ENCODE data around the gene BTG2.

Gene BTG2

DNA sequence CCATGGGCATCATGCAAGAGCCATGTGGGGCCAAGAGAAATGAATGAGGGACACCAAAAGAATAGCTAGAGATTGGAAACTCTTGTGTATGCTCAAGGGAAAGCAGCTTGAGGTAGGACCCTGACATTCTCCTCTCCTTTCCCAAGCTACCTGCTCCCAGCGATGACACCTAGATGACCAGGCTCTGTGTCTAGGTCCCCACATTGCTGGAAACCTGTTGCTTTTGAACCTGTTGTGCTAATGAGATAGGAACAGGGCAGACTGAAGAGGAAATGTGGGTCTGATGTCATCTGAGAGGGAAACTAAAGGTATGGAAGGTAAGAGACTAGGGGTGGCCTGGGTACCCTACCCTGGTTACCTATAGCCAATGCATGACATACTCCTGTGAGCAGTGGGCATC, 43.8 kb downstream of the BTG2 start:
- no peak overlapping the region for H3K4me3 ChIP-seq (ENCODE audit: low read depth, low read length)
- TF ChIP-seq, protein P1, sequence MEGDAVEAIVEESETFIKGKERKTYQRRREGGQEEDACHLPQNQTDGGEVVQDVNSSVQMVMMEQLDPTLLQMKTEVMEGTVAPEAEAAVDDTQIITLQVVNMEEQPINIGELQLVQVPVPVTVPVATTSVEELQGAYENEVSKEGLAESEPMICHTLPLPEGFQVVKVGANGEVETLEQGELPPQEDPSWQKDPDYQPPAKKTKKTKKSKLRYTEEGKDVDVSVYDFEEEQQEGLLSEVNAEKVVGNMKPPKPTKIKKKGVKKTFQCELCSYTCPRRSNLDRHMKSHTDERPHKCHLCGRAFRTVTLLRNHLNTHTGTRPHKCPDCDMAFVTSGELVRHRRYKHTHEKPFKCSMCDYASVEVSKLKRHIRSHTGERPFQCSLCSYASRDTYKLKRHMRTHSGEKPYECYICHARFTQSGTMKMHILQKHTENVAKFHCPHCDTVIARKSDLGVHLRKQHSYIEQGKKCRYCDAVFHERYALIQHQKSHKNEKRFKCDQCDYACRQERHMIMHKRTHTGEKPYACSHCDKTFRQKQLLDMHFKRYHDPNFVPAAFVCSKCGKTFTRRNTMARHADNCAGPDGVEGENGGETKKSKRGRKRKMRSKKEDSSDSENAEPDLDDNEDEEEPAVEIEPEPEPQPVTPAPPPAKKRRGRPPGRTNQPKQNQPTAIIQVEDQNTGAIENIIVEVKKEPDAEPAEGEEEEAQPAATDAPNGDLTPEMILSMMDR (IDR thresholded peaks at IDR 0.05; ENCODE audit: low read depth, low read length) = no peak

DNA sequence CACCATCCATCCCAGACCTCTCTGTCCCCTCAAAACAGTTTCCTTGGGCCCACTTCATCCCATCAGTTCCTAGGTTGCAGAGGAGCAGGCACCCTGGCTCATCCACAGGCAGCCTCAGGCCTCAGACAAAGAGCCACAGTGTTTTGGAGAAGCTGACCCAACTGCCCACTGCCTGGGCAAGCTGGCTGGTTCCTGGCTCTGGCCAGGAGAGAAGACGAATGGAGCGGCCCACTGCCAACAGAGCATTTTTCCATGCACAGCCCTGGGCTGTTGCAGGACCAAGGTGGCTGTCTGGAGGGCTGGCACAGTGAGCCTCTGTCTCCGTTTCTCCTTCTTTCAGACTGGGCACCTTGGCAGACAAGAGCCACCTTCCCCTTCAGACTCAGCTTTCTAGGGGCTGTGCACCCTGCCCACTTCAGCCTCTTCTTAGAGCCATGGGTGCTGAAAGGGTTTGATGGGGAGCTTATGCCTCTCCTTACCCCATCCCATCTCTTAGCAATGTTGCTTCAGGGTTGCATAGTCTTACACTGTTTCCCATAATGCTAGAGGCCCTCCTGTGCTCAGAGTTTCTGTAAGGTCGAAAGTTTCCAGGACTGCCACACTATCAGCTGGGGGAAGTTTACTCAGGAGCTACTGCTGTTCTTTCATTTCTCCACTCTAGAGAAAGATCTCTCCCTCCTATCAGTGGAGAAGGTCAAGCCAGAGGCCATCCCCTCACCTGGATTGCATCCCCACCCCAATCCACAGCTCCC, 44.6 kb downstream of the BTG2 start:
- H3K4me3 ChIP-seq (ENCODE audit: low read depth, low read length) = no peak overlapping the region
- TF ChIP-seq, protein P1 (IDR thresholded peaks at IDR 0.05; ENCODE audit: low read depth, low read length) = no peak

DNA sequence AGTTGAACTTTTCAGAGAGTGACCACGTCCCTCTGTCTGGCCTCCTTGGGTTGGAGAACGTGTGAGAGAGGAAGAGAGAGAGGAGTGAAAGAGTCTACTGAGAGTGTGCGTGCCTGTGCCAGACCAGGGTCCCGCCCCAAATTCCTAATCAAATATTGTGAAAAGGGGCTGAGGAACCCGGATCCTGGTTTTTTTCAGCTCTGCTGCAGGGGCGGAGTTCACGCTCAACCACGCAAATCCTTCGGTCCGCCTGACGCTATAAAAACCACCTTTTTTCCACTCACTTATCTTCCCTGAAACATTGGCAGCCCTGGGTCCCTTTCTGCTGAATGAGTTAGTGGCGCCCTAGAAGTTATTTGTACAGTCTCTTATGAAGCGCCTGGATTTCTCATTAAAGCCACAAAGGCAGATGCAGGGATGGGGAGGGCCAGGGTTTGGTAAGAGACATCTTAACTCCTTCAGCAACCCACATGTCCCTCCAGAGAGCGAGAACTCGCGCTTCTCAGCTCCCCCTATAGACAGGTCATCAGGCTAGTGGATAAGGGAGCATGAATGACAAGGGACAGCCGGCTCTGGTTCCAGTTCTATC, 45.8 kb downstream of the BTG2 start, which contains the start of gene FMOD:
TSS of gene FMOD (minus strand) at position 86 of the 589 bp plus-strand sequence. CDS start 2,852 bp downstream, outside the sequence.
- TF ChIP-seq, protein P1 (IDR thresholded peaks at IDR 0.05; ENCODE audit: low read depth, low read length) = no peak
- no peak within 1 kb of the TSS for H3K4me3 ChIP-seq (ENCODE audit: low read depth, low read length)

DNA sequence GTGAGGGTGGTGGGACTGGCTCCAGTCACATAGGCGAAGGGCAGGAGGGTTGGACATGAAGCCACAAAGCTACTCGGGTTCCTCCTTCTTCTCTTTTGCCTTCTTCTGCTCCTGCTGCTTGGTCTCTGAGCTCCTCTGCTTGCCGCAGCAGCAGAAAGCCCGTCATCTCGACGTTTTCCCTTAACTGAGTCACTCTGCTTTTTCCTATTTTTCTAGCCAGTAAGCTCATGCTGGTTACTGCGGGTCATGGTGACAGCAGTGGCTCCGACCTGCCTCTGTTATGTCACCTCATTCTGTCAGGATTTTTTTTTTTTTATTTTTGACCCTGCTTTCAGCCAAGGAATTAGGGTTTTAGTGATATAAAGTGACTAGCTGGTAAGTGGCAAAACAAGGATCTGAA, 48.2 kb downstream of the BTG2 start:
- no peak overlapping the region for H3K4me3 ChIP-seq (ENCODE audit: low read depth, low read length)
- TF ChIP-seq, protein P1 (IDR thresholded peaks at IDR 0.05; ENCODE audit: low read depth, low read length) = no peak

DNA sequence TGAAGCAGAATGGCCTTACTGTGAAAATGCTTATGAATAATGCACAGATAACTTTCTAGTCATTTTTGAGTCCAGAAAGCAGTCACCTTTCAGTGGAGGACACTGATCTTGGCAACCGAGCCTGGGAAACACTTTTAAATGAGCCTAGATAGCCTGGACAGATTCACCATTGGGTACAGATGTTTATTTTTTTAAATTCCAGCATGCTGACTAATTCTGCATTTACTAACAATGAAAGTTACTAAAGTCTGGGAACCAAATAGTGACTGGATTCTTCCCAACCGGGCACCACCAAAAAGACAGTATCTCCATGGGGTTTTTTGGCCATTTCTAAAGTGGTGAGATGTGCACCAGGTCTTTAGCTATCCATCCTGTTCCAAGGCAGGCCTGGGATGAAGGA, 48.9 kb downstream of the BTG2 start:
- TF ChIP-seq, protein P1 (IDR thresholded peaks at IDR 0.05; ENCODE audit: low read depth, low read length) = no peak
- H3K4me3 ChIP-seq (ENCODE audit: low read depth, low read length) = no peak overlapping the region

DNA sequence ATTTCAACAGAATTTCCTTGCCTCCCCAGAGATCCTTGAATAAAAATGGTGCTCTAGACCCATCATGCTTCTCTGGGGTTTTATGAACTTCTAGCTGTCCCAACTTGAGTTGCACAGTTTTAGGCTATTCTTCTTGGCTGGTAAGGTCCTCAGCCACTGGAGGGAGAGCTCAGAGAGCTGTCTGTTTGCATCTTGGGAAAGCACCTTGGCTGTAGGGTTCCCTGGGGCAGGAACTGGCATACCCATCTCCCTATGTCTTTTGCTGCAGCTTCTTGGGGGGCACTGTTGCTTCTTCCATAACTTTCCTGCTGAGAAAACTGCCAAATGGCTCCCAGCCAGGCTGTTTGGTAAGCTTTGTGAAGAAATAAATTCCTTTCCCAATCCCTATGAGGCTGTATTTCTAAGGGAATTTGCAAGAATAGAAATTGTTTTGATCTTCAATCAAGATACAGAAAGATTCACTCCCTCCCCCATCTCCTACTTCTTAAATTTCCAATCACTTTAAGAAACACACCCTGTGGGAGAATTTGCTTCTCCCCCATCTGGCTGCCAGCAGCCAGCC, 53.8 kb downstream of the BTG2 start:
- TF ChIP-seq, protein P1 (IDR thresholded peaks at IDR 0.05; ENCODE audit: low read depth, low read length) = no peak
- no peak overlapping the region for H3K4me3 ChIP-seq (ENCODE audit: low read depth, low read length)
